Measurements from ENCODE around the gene CD247. TPM values are rescaled to one million over a fixed set of nuclear protein-coding genes. Genes with fewer than 3 reads are reported as not detected.

The CD247 gene
- total and polyA plus RNA-seq, 2 of the 13 experiments (the other 11 are each of a cell fraction or from before 2014, with no cell fraction given) = 0.20 TPM; not detected in 1

GRCh38 chr1:167509587-167509986 is 8.7 kb downstream of the CD247 start:
- WGBS (ENCODE audit: low lambda C conversion rate) = 40% methylated on average over 8 of the region's 8 CpGs
- ATAC-seq (no peak), FAIRE-seq (no peak), DNase-seq (ENCODE audit: low spot score) (no peak)
- Histone ChIP-seq H3K27ac (ENCODE audit: extremely low read length, insufficient read depth, low read length) (no peak overlapping the region), H3K4me1 (ENCODE audit: insufficient read depth, low read length) (no peaks in the 10 kb centered on the region), H3K9ac (ENCODE audit: insufficient read depth, low read depth, low read length) (no peak overlapping the region), H3K79me2 (ENCODE audit: insufficient read depth, low read length) (no peaks in the 10 kb centered on the region), H3K4me2 (ENCODE audit: low read depth, low read length) (no peak overlapping the region), H4K20me1 (ENCODE audit: insufficient read depth, low read length) (no peaks in the 10 kb centered on the region), H3K27me3 (ENCODE audit: control insufficient read depth in 1 of 2, insufficient read depth in 2 of 2, low read length in 2 of 2) (peaks cover 0 to 20% of the 10 kb centered on the region in 2 experiments; a peak in 3 of 5 replicates), H2AFZ (ENCODE audit: low read length) (no peak overlapping the region), H3K9me3 (ENCODE audit: low read length) (no peaks in the 10 kb centered on the region), H3K36me3 (replicated peaks in 1 of 2; ENCODE audit: control insufficient read depth in 1 of 2, insufficient read depth in 2 of 2, low read length in 2 of 2) (no peaks in the 10 kb centered on the region), H3K4me3 (replicated peaks in 1 of 3; ENCODE audit: insufficient read depth in 1 of 3, low read depth in 2 of 3, low read length in 3 of 3) (no peak overlapping the region)
- no TSS peak for BruUV-seq (replicated peaks)
- POLR2A ChIA-PET = no interaction called here
- CTCF ChIA-PET (ENCODE audit: low intra/inter-chr PET ratio, low total read pairs) = no interaction called here
- in situ Hi-C loops (cut with HindIII; ENCODE audit: extremely low pct_ligation_motif_present, low pct_unique_long_range_greater_than_20kb) = no loop called here
- intact Hi-C loops (cut with micrococcal nuclease; ENCODE audit: unreplicated experiment) = no loop called here
- TF ChIP-seq NR3C1 (CRISPR knock-in tag; IDR thresholded peaks at IDR 0.05) (no peak), MXI1 (IDR thresholded peaks at IDR 0.05; ENCODE audit: borderline replicate concordance, low read depth, low read length) (no peak), HOXD1 (CRISPR knock-in tag; IDR thresholded peaks at IDR 0.05) (no peak), ZNF576 (CRISPR knock-in tag; IDR thresholded peaks at IDR 0.05) (no peak), ARHGAP35 (CRISPR knock-in tag; IDR thresholded peaks at IDR 0.05; ENCODE audit: borderline replicate concordance) (no peak), ZNF652 (CRISPR knock-in tag; IDR thresholded peaks at IDR 0.05; ENCODE audit: borderline replicate concordance, low read depth) (no peak), U2AF1 (optimal IDR thresholded peaks at IDR 0.05; ENCODE audit: low read depth, low read length) (no peak), TFE3 (CRISPR knock-in tag; IDR thresholded peaks at IDR 0.05) (no peak), XBP1 (CRISPR knock-in tag; IDR thresholded peaks at IDR 0.05) (no peak), KDM1A (CRISPR knock-in tag; IDR thresholded peaks at IDR 0.05) (no peak), AHR (CRISPR knock-in tag; IDR thresholded peaks at IDR 0.05) (no peak), ZNF574 (CRISPR knock-in tag; IDR thresholded peaks at IDR 0.05) (no peak), DMAP1 (CRISPR knock-in tag; IDR thresholded peaks at IDR 0.05) (no peak), CHCHD3 (CRISPR knock-in tag; IDR thresholded peaks at IDR 0.05) (no peak), SAFB2 (CRISPR knock-in tag; IDR thresholded peaks at IDR 0.05; ENCODE audit: borderline replicate concordance, low read depth) (no peak)
